HEK293 (cell line): ENCODE data around the gene TCHHL1.

ENCODE experiments used
- CTCF ChIP-seq: fragments of 450-650 bp; formaldehyde crosslinking; IDR thresholded peaks from 2 replicates; pipeline ENCODE4 v1.5.1; 2016; ENCODE audit warnings: missing biosample characterization, missing genetic modification characterization
- SP3 ChIP-seq: fragments of 450-650 bp; formaldehyde crosslinking; IDR thresholded peaks from 2 replicates; pipeline ENCODE4 v1.5.1; 2016; ENCODE audit warnings: missing biosample characterization, missing genetic modification characterization
- YY1 ChIP-seq: fragments of 450-650 bp; formaldehyde crosslinking; IDR thresholded peaks from 2 replicates; pipeline ENCODE4 v1.5.1; 2018; ENCODE audit warnings: missing biosample characterization, missing genetic modification characterization
- ZNF701 ChIP-seq: fragments of 450-650 bp; formaldehyde crosslinking; IDR thresholded peaks from 2 replicates; pipeline ENCODE4 v1.5.1; 2016; ENCODE audit warnings: missing biosample characterization, missing genetic modification characterization

GRCh38 chr1:152109998-152110294 lies 21.1 kb upstream of the TCHHL1 start:
- TF ChIP-seq YY1 (tag by site-specific recombination) (no peak), ZNF701 (no peak), CTCF (no peak), SP3 (tag by site-specific recombination) (no peak)
